Measurements from ENCODE around the gene IL13RA1. TPM values are rescaled to one million over a fixed set of nuclear protein-coding genes. Genes with fewer than 3 reads are reported as not detected.
A peak's percentile ranks its signal among the peaks of the same experiment; 100 is the strongest.

The IL13RA1 gene
- total and polyA plus RNA-seq, 2 of the 13 experiments (the other 11 are each of a cell fraction or from before 2014, with no cell fraction given) = 56.6 to 73.5 TPM

DNA sequence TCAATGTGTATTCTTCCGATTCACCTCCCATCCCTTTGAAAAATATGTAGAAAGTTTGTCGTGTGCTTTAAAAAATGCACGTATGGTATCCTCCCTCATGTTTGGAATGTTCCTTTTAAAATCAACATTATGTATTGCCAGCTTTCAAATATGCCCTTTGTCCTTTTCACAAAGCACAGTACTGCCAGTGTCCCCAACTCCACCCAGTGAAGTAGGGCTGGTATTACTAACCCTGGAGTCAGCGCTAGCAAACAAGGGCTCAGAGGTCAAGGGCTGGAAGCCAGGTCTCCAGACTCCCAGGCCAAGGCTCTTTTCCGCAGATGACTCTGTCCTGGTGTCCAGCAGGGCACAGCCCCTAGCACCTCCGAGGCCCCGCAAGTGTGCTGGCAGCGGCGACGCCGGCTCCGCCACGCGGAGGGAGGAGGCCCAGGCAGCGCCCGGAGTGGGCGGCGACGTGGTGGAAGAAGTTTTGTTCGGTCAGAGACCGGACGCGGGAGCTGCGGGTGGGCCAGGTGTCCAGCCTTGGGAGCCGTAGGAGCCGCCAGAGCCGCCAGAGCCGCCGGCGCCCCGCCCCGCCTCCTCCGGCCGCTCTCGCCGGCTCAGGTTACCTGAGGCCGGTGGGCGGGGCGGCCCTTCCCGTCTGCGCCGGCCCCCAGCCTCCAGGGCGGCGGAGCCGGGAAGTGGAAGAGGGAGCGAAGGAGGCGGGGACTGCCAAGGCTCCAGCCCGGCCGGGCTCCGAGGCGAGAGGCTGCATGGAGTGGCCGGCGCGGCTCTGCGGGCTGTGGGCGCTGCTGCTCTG is at the start of gene IL13RA1 (continued):
- TF ChIP-seq, protein P1, sequence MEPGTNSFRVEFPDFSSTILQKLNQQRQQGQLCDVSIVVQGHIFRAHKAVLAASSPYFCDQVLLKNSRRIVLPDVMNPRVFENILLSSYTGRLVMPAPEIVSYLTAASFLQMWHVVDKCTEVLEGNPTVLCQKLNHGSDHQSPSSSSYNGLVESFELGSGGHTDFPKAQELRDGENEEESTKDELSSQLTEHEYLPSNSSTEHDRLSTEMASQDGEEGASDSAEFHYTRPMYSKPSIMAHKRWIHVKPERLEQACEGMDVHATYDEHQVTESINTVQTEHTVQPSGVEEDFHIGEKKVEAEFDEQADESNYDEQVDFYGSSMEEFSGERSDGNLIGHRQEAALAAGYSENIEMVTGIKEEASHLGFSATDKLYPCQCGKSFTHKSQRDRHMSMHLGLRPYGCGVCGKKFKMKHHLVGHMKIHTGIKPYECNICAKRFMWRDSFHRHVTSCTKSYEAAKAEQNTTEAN (CRISPR knock-in tag; conservative IDR thresholded peaks at IDR 0.05) = no peak
- TF ChIP-seq ZSCAN30 (CRISPR knock-in tag; IDR thresholded peaks at IDR 0.05) = no peak
- no peak for TF ChIP-seq SNAPC2 (CRISPR knock-in tag; IDR thresholded peaks at IDR 0.05)
- TF ChIP-seq, protein P2, sequence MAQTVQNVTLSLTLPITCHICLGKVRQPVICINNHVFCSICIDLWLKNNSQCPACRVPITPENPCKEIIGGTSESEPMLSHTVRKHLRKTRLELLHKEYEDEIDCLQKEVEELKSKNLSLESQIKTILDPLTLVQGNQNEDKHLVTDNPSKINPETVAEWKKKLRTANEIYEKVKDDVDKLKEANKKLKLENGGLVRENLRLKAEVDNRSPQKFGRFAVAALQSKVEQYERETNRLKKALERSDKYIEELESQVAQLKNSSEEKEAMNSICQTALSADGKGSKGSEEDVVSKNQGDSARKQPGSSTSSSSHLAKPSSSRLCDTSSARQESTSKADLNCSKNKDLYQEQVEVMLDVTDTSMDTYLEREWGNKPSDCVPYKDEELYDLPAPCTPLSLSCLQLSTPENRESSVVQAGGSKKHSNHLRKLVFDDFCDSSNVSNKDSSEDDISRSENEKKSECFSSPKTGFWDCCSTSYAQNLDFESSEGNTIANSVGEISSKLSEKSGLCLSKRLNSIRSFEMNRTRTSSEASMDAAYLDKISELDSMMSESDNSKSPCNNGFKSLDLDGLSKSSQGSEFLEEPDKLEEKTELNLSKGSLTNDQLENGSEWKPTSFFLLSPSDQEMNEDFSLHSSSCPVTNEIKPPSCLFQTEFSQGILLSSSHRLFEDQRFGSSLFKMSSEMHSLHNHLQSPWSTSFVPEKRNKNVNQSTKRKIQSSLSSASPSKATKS (CRISPR knock-in tag; IDR thresholded peaks at IDR 0.05) = no peak
- no peak for TF ChIP-seq ZBTB42 (CRISPR knock-in tag; IDR thresholded peaks at IDR 0.05)
- TF ChIP-seq, protein P3, sequence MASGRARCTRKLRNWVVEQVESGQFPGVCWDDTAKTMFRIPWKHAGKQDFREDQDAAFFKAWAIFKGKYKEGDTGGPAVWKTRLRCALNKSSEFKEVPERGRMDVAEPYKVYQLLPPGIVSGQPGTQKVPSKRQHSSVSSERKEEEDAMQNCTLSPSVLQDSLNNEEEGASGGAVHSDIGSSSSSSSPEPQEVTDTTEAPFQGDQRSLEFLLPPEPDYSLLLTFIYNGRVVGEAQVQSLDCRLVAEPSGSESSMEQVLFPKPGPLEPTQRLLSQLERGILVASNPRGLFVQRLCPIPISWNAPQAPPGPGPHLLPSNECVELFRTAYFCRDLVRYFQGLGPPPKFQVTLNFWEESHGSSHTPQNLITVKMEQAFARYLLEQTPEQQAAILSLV (CRISPR knock-in tag; IDR thresholded peaks at IDR 0.05; ENCODE audit: borderline replicate concordance) = no peak
- TF ChIP-seq ZNF720 (CRISPR knock-in tag; IDR thresholded peaks at IDR 0.05) = no peak
- TF ChIP-seq, protein P4, sequence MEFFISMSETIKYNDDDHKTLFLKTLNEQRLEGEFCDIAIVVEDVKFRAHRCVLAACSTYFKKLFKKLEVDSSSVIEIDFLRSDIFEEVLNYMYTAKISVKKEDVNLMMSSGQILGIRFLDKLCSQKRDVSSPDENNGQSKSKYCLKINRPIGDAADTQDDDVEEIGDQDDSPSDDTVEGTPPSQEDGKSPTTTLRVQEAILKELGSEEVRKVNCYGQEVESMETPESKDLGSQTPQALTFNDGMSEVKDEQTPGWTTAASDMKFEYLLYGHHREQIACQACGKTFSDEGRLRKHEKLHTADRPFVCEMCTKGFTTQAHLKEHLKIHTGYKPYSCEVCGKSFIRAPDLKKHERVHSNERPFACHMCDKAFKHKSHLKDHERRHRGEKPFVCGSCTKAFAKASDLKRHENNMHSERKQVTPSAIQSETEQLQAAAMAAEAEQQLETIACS (CRISPR knock-in tag; IDR thresholded peaks at IDR 0.05) = no peak
- no peak for TF ChIP-seq ATRX (CRISPR knock-in tag; IDR thresholded peaks at IDR 0.05; ENCODE audit: borderline replicate concordance)
- no peak for TF ChIP-seq CBX5 (CRISPR knock-in tag; IDR thresholded peaks at IDR 0.05; ENCODE audit: borderline replicate concordance)
- TF ChIP-seq KLF15 (CRISPR knock-in tag; IDR thresholded peaks at IDR 0.05; ENCODE audit: borderline replicate concordance) = no peak
- TF ChIP-seq HES4 (CRISPR knock-in tag; IDR thresholded peaks at IDR 0.05; ENCODE audit: borderline replicate concordance) = no peak
- TF ChIP-seq, protein P5, sequence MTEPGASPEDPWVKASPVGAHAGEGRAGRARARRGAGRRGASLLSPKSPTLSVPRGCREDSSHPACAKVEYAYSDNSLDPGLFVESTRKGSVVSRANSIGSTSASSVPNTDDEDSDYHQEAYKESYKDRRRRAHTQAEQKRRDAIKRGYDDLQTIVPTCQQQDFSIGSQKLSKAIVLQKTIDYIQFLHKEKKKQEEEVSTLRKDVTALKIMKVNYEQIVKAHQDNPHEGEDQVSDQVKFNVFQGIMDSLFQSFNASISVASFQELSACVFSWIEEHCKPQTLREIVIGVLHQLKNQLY (CRISPR knock-in tag; IDR thresholded peaks at IDR 0.05) = no peak
- TF ChIP-seq, protein P6, sequence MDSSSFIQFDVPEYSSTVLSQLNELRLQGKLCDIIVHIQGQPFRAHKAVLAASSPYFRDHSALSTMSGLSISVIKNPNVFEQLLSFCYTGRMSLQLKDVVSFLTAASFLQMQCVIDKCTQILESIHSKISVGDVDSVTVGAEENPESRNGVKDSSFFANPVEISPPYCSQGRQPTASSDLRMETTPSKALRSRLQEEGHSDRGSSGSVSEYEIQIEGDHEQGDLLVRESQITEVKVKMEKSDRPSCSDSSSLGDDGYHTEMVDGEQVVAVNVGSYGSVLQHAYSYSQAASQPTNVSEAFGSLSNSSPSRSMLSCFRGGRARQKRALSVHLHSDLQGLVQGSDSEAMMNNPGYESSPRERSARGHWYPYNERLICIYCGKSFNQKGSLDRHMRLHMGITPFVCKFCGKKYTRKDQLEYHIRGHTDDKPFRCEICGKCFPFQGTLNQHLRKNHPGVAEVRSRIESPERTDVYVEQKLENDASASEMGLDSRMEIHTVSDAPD (CRISPR knock-in tag; IDR thresholded peaks at IDR 0.05) = 0 out of 2 replicates have a peak, but pooled peaks have one; percentile 48
- TF ChIP-seq, protein P7, sequence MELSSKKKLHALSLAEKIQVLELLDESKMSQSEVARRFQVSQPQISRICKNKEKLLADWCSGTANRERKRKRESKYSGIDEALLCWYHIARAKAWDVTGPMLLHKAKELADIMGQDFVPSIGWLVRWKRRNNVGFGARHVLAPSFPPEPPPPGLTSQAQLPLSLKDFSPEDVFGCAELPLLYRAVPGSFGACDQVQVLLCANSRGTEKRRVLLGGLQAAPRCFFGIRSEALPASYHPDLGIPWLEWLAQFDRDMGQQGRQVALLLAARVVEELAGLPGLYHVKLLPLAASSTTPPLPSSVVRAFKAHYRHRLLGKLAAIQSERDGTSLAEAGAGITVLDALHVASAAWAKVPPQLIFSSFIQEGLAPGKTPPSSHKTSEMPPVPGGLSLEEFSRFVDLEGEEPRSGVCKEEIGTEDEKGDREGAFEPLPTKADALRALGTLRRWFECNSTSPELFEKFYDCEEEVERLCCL (CRISPR knock-in tag; IDR thresholded peaks at IDR 0.05; ENCODE audit: borderline replicate concordance) = no peak
- peak; percentile 86 for TF ChIP-seq RBFOX2 (IDR thresholded peaks at IDR 0.05; ENCODE audit: low read depth, low read length)
